COLO668 (cell line): ENCODE data around the gene NFKBIE.
"Not testable (repeated sequence)": the region's sequence is repeated elsewhere in the genome, so short reads cannot be mapped to it uniquely, and the experiment has no call there.

Experiments used
- DNase-seq: peaks from one replicate; lab custom pipeline; 2025; ENCODE audit not compliant: unreplicated experiment; lab: John Stamatoyannopoulos, UW

The NFKBIE gene

GRCh38 chr6:44247338-44248302, 17.7 kb downstream of the NFKBIE start:
- peak; percentile 56 for DNase-seq

- peak; percentile 92 for DNase-seq
Measured at GRCh38 chr6:44246663-44247337, 18.6 kb downstream of the NFKBIE start, which contains the start of gene HSP90AB1. Gene HSP90AB1, plus strand, starts transcription at chr6:44247101. Its CDS starts 1,529 bp downstream, at chr6:44248630.

- DNase-seq = peak; percentile 78
Measured at GRCh38 chr6:44245912-44246662, 19.3 kb downstream of the NFKBIE start.

DNA sequence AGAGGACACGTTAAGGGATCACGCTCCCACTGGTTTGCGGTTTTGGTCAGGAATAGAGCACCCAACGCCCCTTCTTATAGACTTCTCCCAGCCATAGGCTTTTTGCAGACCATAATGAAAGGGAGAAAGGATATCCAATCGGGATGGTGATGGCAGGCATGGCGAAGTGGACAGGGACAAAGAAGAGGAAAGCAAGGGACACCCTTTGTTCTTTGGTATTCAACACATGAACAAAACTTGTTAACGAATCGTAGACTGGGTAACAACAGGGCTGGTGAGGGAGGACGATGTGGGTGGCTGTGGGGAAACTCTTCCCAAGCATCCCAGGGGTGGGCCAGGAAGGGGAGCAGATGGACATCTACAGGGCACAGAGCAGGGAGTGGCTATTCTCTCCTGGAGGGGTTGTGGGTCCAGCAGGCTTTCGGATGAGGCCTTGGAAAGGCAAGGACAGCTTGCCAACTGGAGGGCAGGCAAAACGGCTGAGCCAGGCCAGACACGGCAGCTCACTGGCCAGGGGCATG, 19.9 kb downstream of the NFKBIE start:
- no peak for DNase-seq

DNA sequence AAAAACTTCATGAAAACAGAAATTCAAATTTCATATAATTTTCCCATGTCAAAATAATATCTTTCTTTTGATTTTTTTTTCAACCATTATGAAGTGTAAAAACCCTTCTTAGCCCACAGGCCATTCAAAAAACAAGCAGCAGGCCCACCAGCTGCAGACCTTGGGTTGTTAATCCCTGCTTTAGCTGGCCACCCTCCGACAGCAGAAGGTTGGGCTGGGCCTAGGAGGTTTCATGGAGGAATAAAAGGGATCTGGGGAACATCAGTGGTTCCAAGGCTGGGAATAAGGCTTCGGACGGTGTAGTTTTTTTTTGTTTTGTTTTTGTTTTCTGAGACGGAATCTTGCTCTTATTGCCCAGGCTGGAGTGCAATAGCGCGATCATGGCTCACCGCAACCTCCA, 22.0 kb downstream of the NFKBIE start:
- no peak for DNase-seq

DNA sequence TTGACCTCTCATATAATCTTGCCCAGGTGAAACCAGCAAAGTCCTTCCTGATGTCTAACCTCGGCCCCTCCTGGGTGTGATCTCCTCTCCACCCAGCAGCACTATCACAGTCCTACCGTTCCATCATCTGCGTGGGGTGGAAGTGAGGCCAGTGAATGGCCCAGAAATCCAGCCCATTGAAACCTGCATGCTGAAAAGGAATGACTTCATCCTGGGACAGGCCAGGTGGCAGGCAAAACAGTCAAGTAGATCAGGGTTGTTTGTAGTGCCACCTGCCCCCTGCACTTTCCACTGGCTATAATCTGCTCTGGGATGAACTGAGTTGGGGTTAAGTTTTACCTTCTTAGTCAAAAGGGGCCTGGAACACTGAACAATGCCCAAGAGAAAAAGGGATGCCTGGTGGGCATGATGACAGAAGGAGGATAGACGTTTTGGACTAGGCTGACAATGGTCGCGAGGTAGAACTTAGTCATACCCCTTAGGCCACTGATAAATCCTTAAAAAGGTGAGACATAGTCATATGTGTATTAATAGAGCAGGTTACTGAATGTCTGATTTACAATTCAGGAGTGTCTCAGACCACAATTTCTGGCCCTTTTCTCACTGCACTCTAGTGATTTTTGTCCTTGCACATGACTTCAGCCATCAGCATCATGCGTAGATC, 26.5 kb downstream of the NFKBIE start:
- peak; percentile 41 for DNase-seq

GRCh38 chr6:44237813-44238433, 27.4 kb downstream of the NFKBIE start:
- peak; percentile 82 for DNase-seq

- peak; percentile 89 for DNase-seq
Measured at GRCh38 chr6:44237021-44237812, 28.1 kb downstream of the NFKBIE start.

DNA sequence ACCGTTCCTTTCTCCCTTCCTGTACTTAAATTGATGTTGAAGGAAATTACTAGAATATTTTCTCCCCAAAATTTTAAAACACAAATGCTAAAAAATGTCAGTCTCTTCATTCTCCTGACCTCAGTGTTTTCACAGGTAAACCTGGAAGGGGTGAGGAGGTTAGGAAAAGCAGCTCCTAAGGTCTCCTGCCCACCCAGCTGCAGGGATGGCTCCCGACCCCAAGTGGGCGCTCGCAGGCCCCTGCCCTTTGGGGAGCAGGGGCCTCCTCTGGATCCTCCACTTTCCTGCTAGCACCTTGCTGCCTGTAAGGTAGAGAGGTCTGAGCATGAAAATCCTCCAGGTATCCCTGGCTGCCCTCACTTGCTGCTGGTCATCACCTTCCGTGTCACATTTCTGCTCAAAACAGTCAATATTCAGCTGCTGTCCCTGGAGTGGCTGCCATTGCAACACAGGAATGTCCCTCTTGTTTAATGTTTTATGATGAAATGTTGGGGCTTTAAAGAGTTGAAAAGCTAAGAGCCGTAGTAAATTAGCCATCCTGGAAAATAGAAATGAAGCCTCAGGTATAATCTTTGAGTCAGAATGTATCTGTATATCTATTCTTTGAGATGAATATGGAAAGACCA, 29.3 kb downstream of the NFKBIE start:
- no peak for DNase-seq

DNA sequence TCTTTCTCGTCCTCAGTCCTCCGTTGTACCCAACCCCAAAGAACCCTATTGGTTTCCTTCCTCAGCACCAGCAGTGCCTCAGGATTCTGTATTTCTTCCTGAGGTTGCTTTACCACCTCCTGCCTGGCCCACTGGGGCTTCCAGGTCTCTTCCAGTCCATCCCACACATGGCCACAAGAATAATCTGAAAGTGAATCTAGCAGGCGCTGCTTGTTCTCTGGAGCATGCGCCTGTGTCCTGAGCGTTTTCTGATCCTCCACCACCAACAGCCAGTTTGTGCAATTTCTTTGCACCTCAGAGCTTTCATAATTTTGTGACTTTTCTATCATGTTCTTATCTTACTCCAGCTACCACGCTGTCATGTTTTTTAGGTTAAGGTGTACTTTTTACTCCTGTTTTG, 30.1 kb downstream of the NFKBIE start:
- DNase-seq = no peak

- peak; percentile 8 for DNase-seq
Measured at GRCh38 chr6:44234101-44235025, 31.0 kb downstream of the NFKBIE start.

DNA sequence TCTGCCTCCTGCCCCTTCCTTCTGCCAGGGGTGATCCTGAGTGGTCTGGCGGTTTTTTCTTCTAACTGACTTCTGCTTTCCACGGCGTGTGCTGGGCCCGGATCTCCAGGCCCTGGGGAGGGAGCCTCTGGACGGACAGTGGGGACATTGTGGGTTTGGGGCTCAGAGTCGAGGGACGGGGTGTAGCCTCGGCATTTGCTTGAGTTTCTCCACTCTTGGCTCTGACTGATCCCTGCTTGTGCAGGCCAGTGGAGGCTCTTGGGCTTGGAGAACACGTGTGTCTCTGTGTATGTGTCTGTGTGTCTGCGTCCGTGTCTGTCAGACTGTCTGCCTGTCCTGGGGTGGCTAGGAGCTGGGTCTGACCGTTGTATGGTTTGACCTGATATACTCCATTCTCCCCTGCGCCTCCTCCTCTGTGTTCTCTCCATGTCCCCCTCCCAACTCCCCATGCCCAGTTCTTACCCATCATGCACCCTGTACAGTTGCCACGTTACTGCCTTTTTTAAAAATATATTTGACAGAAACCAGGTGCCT, 31.7 kb downstream of the NFKBIE start:
- DNase-seq = no peak

- no peak for DNase-seq
Measured at GRCh38 chr6:44232676-44233566, 32.4 kb downstream of the NFKBIE start.

- not testable (repeated sequence) for DNase-seq
Measured at GRCh38 chr6:44231426-44231825, 33.9 kb downstream of the NFKBIE start.

- DNase-seq = no peak
Measured at GRCh38 chr6:44230034-44230675, 35.2 kb downstream of the NFKBIE start.
